SK-N-SH treated with all-trans-retinoic acid at 6 μM for 48 hours (cell line): ENCODE data around the gene FBXO48.

Experiments
- ATAC-seq: fragments of 200-7000 bp; cut with Tn5 transposase; 3 replicates; pipeline ENCODE4 v1.9.1; 2020; ENCODE audit warnings: mild to moderate bottlenecking, moderate library complexity
- ARNTL ChIP-seq: fragments of 450-650 bp; formaldehyde crosslinking; IDR thresholded peaks from 2 replicates; pipeline ENCODE4 v1.5.0; 2020; ENCODE audit warnings: low read depth, mild to moderate bottlenecking, moderate library complexity, borderline replicate concordance
- CREB5 ChIP-seq: fragments of 250-450 bp; sonication (Bioruptor Pico); IDR thresholded peaks from 2 replicates; pipeline ENCODE4 v1.5.1; 2020; ENCODE audit warnings: low read depth, mild to moderate bottlenecking, moderate library complexity
- CSDC2 ChIP-seq: fragments of 250-450 bp; sonication (Bioruptor Pico); IDR thresholded peaks from 2 replicates; pipeline ENCODE4 v1.5.0; 2020; ENCODE audit warnings: mild to moderate bottlenecking, moderate library complexity
- CSRNP3 ChIP-seq: fragments of 250-450 bp; sonication (Bioruptor Pico); IDR thresholded peaks from 2 replicates; pipeline ENCODE4 v1.5.1; 2021; ENCODE audit warnings: mild to moderate bottlenecking, moderate library complexity
- ESRRG ChIP-seq: fragments of 250-450 bp; sonication (Bioruptor Pico); IDR thresholded peaks from 2 replicates; pipeline ENCODE4 v1.6.1; 2021; ENCODE audit warnings: mild to moderate bottlenecking
- GLIS3 ChIP-seq: fragments of 250-450 bp; sonication (Bioruptor Pico); IDR thresholded peaks from 2 replicates; pipeline ENCODE4 v1.5.0; 2020; ENCODE audit warnings: mild to moderate bottlenecking, moderate library complexity
- ISL1 ChIP-seq: fragments of 250-450 bp; sonication (Bioruptor Pico); IDR thresholded peaks from 2 replicates; pipeline ENCODE4 v2.1.2; 2022; ENCODE audit warnings: mild to moderate bottlenecking, moderate library complexity
- OSR1 ChIP-seq: fragments of 250-450 bp; sonication (Bioruptor Pico); IDR thresholded peaks from 2 replicates; pipeline ENCODE4 v1.8.0; 2022; ENCODE audit warnings: moderate library complexity, mild to moderate bottlenecking, inconsistent platforms
- PATZ1 ChIP-seq: fragments of 250-450 bp; sonication (Bioruptor Pico); IDR thresholded peaks from 2 replicates; pipeline ENCODE4 v1.8.0; 2020; ENCODE audit warnings: mild to moderate bottlenecking, moderate library complexity, borderline replicate concordance
- POU6F1 ChIP-seq: fragments of 250-450 bp; sonication (Bioruptor Pico); IDR thresholded peaks from 2 replicates; pipeline ENCODE4 v1.8.0; 2021; ENCODE audit warnings: low read depth, mild to moderate bottlenecking, moderate library complexity, borderline replicate concordance
- RARB ChIP-seq: fragments of 250-450 bp; sonication (Bioruptor Pico); IDR thresholded peaks from 2 replicates; pipeline ENCODE4 v1.8.0; 2021; ENCODE audit warnings: mild to moderate bottlenecking, moderate library complexity
- TCF4 ChIP-seq: fragments of 250-450 bp; sonication (Bioruptor Pico); IDR thresholded peaks from 2 replicates; pipeline ENCODE4 v1.8.0; 2021; ENCODE audit warnings: mild to moderate bottlenecking, moderate library complexity, borderline replicate concordance
- TOX ChIP-seq: fragments of 250-450 bp; sonication (Bioruptor Pico); IDR thresholded peaks from 2 replicates; pipeline ENCODE4 v1.8.0; 2021; ENCODE audit warnings: mild to moderate bottlenecking, moderate library complexity, borderline replicate concordance
- TSHZ2 ChIP-seq: fragments of 250-450 bp; sonication (Bioruptor Pico); IDR thresholded peaks from 2 replicates; pipeline ENCODE4 v1.5.0; 2020; ENCODE audit warnings: mild to moderate bottlenecking, moderate library complexity
- ZC3H10 ChIP-seq: fragments of 250-450 bp; sonication (Bioruptor Pico); IDR thresholded peaks from 2 replicates; pipeline ENCODE4 v1.5.1; 2021; ENCODE audit warnings: mild to moderate bottlenecking, moderate library complexity
- ZFP30 ChIP-seq: fragments of 450-650 bp; formaldehyde crosslinking; IDR thresholded peaks from 2 replicates; pipeline ENCODE4 v1.5.0; 2022; ENCODE audit warnings: mild to moderate bottlenecking, moderate library complexity
- ZNF565 ChIP-seq: fragments of 450-650 bp; formaldehyde crosslinking; conservative IDR thresholded peaks from 2 replicates; pipeline ENCODE4 v1.5.0; 2020; ENCODE audit warnings: low read depth, mild to moderate bottlenecking, moderate library complexity
- ZNF70 ChIP-seq: fragments of 450-650 bp; formaldehyde crosslinking; IDR thresholded peaks from 2 replicates; pipeline ENCODE4 v1.5.0; 2020; ENCODE audit warnings: mild to moderate bottlenecking, moderate library complexity

FBXO48 gene

GRCh38 chr2:68505603-68506159, 38.6 kb upstream of the FBXO48 start:
- no peak for ATAC-seq
- TF ChIP-seq PATZ1 (CRISPR knock-in tag), result no peak
- TF ChIP-seq CSDC2 (CRISPR knock-in tag), result no peak
- TF ChIP-seq ZC3H10 (CRISPR knock-in tag), result no peak
- TF ChIP-seq ZFP30, result no peak
- no peak for TF ChIP-seq TCF4 (CRISPR knock-in tag)
- TF ChIP-seq TSHZ2, result no peak
- no peak for TF ChIP-seq ESRRG (CRISPR knock-in tag)
- TF ChIP-seq ARNTL (CRISPR knock-in tag), result no peak
- TF ChIP-seq, all 23 proteins: peak for 0

GRCh38 chr2:68501768-68502167, 34.7 kb upstream of the FBXO48 start:
- TF ChIP-seq ZFP30 (no peak), OSR1 (CRISPR knock-in tag) (no peak), CSRNP3 (CRISPR knock-in tag) (no peak), ISL1 (CRISPR knock-in tag) (no peak), RARB (CRISPR knock-in tag) (no peak), GLIS3 (CRISPR knock-in tag) (no peak), POU6F1 (CRISPR knock-in tag) (no peak), ARNTL (CRISPR knock-in tag) (no peak), PATZ1 (CRISPR knock-in tag) (no peak), CREB5 (CRISPR knock-in tag) (no peak)
- no peak for ATAC-seq

- TF ChIP-seq ZNF565 (no peak), ZC3H10 (CRISPR knock-in tag) (no peak), ARNTL (CRISPR knock-in tag) (no peak), POU6F1 (CRISPR knock-in tag) (no peak), ISL1 (CRISPR knock-in tag) (no peak), ZFP30 (no peak), TOX (CRISPR knock-in tag) (no peak), TSHZ2 (no peak), ZNF70 (CRISPR knock-in tag) (no peak)
- no peak for ATAC-seq
These were observed 33.6 kb upstream of the FBXO48 start for GRCh38 chr2:68500649-68501048.
